HUES64 (cell line): Measurements from ENCODE around the gene SLC25A26.

ENCODE experiments used
- H3K27ac ChIP-seq: 2 replicates; pipeline ENCODE4 v1.7.0; 2013; ENCODE audit warnings: low read depth, low read length, inconsistent platforms
- H3K27me3 ChIP-seq: 2 replicates; pipeline ENCODE4 v1.6.1; 2013; ENCODE audit warnings: mild to moderate bottlenecking, low read length; ENCODE audit not compliant: insufficient read depth
- H3K36me3 ChIP-seq: 2 replicates; pipeline ENCODE4 v1.6.1; 2013; ENCODE audit warnings: mild to moderate bottlenecking, low read length; ENCODE audit not compliant: insufficient read depth
- H3K4me1 ChIP-seq: 2 replicates; pipeline ENCODE4 v1.6.1; 2013; ENCODE audit warnings: mild to moderate bottlenecking, low read length, moderate library complexity; ENCODE audit not compliant: insufficient read depth
- H3K4me3 ChIP-seq: 2 replicates; pipeline ENCODE4 v1.5.1; 2013; ENCODE audit warnings: mild to moderate bottlenecking, low read length, moderate library complexity
- H3K9ac ChIP-seq: 2 replicates; pipeline ENCODE4 v1.6.1; 2013; ENCODE audit warnings: mild to moderate bottlenecking, low read depth, low read length
- H3K9me3 ChIP-seq: 2 replicates; pipeline ENCODE4 v1.6.1; 2013; ENCODE audit warnings: low read depth, low read length; ENCODE audit not compliant: insufficient read depth
- WGBS: fragments of 150-250, 120-280 bp; methylation state at CpG from one replicate; pipeline ENCODE4 v1.1.7; 2013; ENCODE audit warnings: missing lambda C conversion rate; 5-methylcytosine and 5-hydroxymethylcytosine counted together

SLC25A26 gene

DNA sequence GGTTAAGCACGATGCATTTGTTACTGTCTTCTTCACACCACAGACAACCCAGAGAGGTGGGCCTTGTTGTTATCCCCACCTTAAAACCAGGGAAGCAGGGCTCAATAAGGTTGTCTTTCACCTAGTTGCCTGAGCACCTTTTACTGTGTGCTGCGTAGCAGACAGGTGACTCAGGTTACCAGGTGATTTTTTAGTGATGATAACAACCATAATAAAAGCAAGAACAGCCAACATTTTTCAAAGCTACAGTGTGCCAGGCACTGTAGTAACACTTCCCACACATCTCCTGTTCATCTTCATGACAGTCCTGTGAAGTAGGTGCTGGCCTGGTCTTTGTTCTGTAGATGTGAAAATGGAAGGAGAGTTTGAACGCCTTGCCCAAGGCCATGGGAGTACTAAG lies 132.2 kb downstream of the SLC25A26 start:
- H3K9ac ChIP-seq = no peak overlapping the region
- no peaks in the 10 kb centered on the region for H3K27me3 ChIP-seq
- H3K27ac ChIP-seq = no peak overlapping the region
- WGBS = 90% methylated on average over 3 of the region's 3 CpGs
- no peaks in the 10 kb centered on the region for H3K36me3 ChIP-seq
- 0 out of 2 replicates have a peak, but pooled peaks cover 5% of the 10 kb centered on the region for H3K4me1 ChIP-seq
- H3K4me3 ChIP-seq = no peak overlapping the region
- H3K9me3 ChIP-seq = no peaks in the 10 kb centered on the region

DNA sequence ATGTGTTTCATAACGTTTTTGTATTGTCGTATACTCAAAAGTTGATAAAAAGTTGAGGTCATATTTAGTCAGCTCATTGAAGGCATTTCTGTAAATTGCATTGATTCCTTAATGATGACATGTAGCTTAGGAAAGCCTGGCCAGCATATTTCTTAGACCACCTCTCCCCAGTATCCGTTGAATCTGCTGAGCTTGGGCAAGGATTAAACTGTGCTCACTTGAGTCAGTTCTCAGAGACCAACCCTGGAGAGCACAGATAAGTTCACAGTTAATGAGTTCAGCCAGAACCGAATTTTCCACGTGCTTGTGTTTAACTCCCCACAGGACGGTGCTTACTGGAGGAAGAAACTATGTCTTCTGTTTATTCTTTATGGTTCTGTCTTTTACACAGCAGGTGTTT lies 132.7 kb downstream of the SLC25A26 start:
- Histone ChIP-seq H3K4me3 (no peak overlapping the region), H3K27me3 (no peaks in the 10 kb centered on the region), H3K36me3 (no peaks in the 10 kb centered on the region), H3K9ac (no peak overlapping the region), H3K27ac (no peak overlapping the region), H3K9me3 (no peaks in the 10 kb centered on the region), H3K4me1 (0 out of 2 replicates have a peak, but pooled peaks cover 5% of the 10 kb centered on the region)
- WGBS = 83% methylated on average over 6 of the region's 6 CpGs

DNA sequence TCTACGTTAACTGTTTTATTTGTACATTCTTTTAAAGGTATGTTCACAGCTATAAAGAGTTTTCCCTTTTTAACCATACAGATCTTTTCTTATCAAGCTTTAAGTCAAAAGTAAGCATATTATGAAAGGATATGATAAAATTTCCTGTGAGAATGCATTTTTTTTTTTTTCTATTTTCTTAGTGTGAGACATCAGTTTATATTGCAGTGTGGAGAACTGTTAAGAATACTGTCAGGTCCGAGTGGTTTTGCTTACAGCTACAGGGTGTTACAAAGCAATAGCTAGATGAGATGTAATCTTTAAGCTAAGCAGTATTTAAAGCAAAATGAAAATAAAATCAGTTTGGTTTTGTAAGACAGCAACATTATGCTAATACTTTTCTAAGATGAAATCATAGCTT lies 133.2 kb downstream of the SLC25A26 start:
- Histone ChIP-seq H3K4me3 (no peak overlapping the region), H3K9me3 (no peaks in the 10 kb centered on the region), H3K36me3 (no peaks in the 10 kb centered on the region), H3K27me3 (no peaks in the 10 kb centered on the region), H3K27ac (no peak overlapping the region), H3K4me1 (0 out of 2 replicates have a peak, but pooled peaks cover 5% of the 10 kb centered on the region), H3K9ac (no peak overlapping the region)
- 83% methylated on average over 1 of the region's 2 CpGs for WGBS

DNA sequence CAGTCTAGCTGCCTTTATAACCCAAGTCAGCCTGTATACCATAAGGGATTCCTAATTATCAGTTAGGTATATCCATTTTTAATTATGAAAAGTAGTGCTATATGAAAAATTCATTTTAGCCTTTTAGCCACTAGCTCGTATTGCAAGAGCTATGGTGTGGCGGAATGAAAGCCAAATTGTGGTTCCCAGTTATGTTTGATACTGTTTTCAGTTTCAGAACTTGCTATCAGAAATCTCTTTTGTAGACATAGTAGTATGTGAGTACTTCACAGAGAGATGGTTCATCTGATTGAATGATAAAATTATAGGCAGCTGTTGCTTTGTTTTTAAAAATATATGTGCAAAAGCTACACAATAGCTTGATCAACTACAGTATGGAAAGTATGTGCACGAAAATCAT lies 134.6 kb downstream of the SLC25A26 start:
- H3K27ac ChIP-seq = no peak overlapping the region
- no peak overlapping the region for H3K9ac ChIP-seq
- no peaks in the 10 kb centered on the region for H3K27me3 ChIP-seq
- 96% methylated on average over 3 of the region's 3 CpGs for WGBS
- H3K4me3 ChIP-seq = no peak overlapping the region
- no peaks in the 10 kb centered on the region for H3K36me3 ChIP-seq
- 0 out of 2 replicates have a peak, but pooled peaks cover 5% of the 10 kb centered on the region for H3K4me1 ChIP-seq
- no peaks in the 10 kb centered on the region for H3K9me3 ChIP-seq

DNA sequence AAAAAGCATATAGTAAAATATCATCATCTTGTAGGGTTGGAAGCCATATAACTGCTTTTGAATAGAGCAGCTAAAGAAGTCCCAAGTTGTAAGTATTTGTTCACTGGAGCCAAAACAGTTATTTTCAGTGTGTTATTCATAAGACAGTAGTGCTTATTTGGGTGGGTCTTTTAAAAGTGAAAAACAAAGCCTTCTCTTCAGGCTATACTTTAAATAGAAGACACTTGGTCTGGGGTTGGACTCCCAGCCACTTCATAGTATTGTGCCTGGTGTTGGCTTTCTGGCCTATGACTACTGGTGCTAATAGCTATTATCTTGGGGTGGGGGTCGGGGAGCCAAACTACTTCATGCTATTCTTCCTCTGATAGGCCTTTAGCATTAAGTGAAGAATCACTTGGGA lies 135.2 kb downstream of the SLC25A26 start:
- H3K9ac ChIP-seq = no peak overlapping the region
- no peaks in the 10 kb centered on the region for H3K36me3 ChIP-seq
- H3K27me3 ChIP-seq = no peaks in the 10 kb centered on the region
- 0 out of 2 replicates have a peak, but pooled peaks cover 5% of the 10 kb centered on the region for H3K4me1 ChIP-seq
- no peak overlapping the region for H3K4me3 ChIP-seq
- no peaks in the 10 kb centered on the region for H3K9me3 ChIP-seq
- WGBS = 75% methylated on average over 1 of the region's 1 CpG
- no peak overlapping the region for H3K27ac ChIP-seq

DNA sequence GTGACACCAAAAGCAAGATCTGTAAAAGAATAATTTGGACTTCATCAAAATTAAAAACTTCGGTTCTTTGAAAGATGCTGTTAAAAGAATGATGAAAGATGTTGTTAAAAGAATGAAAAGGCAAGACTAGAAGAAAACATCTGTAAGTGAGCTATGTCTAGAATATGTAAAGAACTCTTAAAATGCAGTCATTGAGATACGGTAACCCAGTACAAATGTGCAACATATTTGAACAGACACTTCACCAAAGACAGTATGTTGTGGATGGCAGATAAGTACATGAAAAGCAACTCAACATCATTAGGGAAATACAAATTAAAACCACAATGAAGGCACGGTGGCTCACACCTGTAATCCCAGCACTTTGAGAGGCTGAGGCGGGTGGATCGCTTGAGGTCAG lies 140.6 kb downstream of the SLC25A26 start:
- 96% methylated on average over 5 of the region's 5 CpGs for WGBS
- H3K36me3 ChIP-seq = no peaks in the 10 kb centered on the region
- no peak overlapping the region for H3K27ac ChIP-seq
- H3K9me3 ChIP-seq = no peaks in the 10 kb centered on the region
- H3K9ac ChIP-seq = no peak overlapping the region
- H3K4me3 ChIP-seq = no peak overlapping the region
- H3K4me1 ChIP-seq = peaks cover 14% of the 10 kb centered on the region
- H3K27me3 ChIP-seq = no peaks in the 10 kb centered on the region

DNA sequence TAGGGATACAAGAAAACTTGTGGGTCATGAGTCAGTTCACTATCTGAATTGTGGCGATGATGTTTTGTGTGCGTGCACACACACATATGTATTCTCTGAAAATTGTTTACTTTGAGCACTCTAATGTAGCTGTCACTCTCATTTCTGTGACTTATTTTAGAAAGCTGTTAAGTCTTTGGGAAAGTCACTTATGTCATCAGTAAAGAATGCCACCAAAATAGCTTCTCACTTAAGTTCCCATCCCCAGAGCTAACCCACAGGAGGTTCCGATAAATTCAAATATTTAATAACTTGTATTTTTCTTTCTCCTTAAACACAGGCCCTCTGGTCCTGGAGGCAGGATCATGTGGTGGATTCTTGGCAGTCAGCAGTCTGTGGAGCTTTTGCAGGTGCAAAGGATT lies 141.7 kb downstream of the SLC25A26 start:
- 96% methylated on average over 3 of the region's 3 CpGs for WGBS
- Histone ChIP-seq H3K27ac (no peak overlapping the region), H3K27me3 (no peaks in the 10 kb centered on the region), H3K36me3 (no peaks in the 10 kb centered on the region), H3K4me3 (no peak overlapping the region), H3K9ac (no peak overlapping the region), H3K4me1 (peaks cover 22% of the 10 kb centered on the region), H3K9me3 (no peaks in the 10 kb centered on the region)

DNA sequence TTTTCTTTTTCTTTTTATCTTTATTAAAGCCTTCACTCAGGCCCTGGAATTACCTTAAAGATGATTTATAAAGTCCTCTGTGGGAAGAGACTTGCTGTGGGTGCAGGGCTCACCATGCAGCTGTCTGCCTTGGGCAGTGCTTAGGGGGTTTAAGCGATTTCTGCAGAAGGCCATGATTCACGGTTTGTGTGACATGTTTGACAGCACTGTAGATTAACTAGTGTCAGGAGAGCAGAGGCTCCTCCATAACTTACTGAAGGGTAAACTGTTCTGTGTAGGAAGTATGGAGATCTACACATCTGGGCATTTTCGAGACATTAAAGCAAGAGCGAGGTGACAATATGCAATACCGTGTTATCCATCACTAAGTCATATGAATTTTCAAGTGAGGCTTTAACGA lies 142.3 kb downstream of the SLC25A26 start:
- no peak overlapping the region for H3K9ac ChIP-seq
- no peak overlapping the region for H3K27ac ChIP-seq
- H3K4me3 ChIP-seq = no peak overlapping the region
- WGBS = 93% methylated on average over 6 of the region's 6 CpGs
- no peaks in the 10 kb centered on the region for H3K36me3 ChIP-seq
- H3K9me3 ChIP-seq = no peaks in the 10 kb centered on the region
- peaks cover 22% of the 10 kb centered on the region for H3K4me1 ChIP-seq
- no peaks in the 10 kb centered on the region for H3K27me3 ChIP-seq

DNA sequence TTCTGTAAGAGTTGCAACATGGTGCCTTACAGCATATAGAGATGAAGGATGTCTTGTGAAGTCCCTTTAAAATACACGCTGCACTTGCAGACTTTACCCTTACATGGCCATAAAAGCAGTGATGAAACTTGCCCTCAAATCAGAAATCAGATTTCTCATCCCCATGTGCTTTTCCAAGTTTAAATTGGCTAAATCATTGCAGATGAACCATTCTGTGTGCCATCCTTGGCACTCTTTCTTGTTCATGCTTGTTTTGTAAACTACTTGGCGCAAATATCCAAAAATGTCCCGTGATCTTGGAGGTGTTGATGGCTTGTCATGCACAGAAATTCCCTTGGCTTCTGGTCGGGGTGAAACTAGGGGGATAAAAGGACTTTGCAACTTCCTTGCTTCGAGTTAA lies 144.3 kb downstream of the SLC25A26 start:
- H3K4me1 ChIP-seq = peaks cover 22% of the 10 kb centered on the region
- no peak overlapping the region for H3K9ac ChIP-seq
- no peaks in the 10 kb centered on the region for H3K9me3 ChIP-seq
- no peaks in the 10 kb centered on the region; the same call in 1 of the 2 replicates for H3K36me3 ChIP-seq
- no peaks in the 10 kb centered on the region for H3K27me3 ChIP-seq
- WGBS = 96% methylated on average over 4 of the region's 5 CpGs
- no peak overlapping the region for H3K27ac ChIP-seq
- H3K4me3 ChIP-seq = no peak overlapping the region

DNA sequence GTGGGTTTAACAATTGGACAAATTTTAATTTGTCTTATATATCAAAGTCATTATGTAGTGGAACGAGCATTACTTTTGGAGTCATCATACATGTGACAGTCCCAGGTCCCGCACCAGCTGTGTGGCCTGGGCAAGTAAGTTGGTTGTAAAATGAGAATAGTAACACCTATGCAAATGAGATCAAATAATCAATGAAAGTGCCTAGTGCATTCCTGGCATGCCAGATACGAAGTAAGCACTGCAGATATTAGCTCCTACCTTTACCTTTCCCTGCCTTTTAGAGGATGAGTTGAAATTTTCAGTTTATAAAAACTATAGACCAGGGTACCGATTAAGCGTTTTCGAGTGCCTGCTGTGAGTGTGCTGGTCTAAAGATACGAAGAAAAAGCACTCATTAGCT lies 145.9 kb downstream of the SLC25A26 start:
- Histone ChIP-seq H3K9ac (no peak overlapping the region), H3K27me3 (no peaks in the 10 kb centered on the region), H3K4me1 (peaks cover 22% of the 10 kb centered on the region), H3K4me3 (no peak overlapping the region), H3K9me3 (no peaks in the 10 kb centered on the region), H3K27ac (no peak overlapping the region), H3K36me3 (no peaks in the 10 kb centered on the region; the same call in 1 of the 2 replicates)
- whole genome bisulfite sequencing = 92% methylated on average over 7 of the region's 7 CpGs

DNA sequence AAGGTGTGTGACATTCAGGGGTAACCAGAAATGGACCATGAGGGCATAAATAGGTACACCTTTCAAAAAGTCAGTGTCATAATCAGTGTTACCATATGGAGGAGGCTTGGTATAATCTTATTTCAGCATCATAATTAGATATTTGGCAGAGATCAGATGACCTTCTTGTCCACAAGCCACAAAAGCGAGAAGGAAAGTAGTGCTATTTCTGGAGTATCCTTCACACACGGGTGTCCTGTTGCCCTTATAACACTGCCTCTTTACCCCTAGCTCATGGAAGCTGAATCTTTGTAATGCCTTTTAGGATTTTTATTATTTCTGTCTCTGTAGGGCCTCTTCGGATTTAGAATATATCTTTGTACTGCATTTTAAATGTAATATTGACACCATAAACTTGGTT lies 147.2 kb downstream of the SLC25A26 start:
- no peak overlapping the region for H3K4me3 ChIP-seq
- 93% methylated on average over 2 of the region's 3 CpGs for WGBS
- H3K27ac ChIP-seq = no peak overlapping the region
- H3K27me3 ChIP-seq = no peaks in the 10 kb centered on the region
- no peak overlapping the region for H3K9ac ChIP-seq
- no peaks in the 10 kb centered on the region; the same call in 1 of the 2 replicates for H3K36me3 ChIP-seq
- H3K9me3 ChIP-seq = no peaks in the 10 kb centered on the region
- peaks cover 22% of the 10 kb centered on the region for H3K4me1 ChIP-seq

DNA sequence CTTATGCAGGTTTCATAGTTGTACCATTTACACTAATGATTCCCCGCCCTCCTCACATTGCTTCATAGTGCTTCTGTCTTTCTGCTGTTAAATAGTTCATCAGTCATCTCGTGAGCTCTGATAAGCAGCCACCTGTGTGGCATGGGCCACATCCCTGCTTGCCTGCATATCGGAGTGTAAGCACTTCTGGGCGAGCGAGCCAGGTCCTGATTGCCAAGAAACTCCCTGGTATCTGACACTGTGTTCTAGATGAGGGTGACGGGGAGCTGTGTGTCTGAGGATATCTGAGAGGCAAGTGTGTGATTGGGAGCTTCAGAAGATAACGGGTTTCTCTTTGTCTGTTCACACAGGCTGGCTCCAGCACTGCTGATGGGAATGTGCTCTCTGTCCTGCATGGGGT lies 149.4 kb downstream of the SLC25A26 start:
- Histone ChIP-seq H3K9ac (no peak overlapping the region), H3K4me3 (no peak overlapping the region), H3K27ac (no peak overlapping the region), H3K27me3 (no peaks in the 10 kb centered on the region), H3K36me3 (peaks cover 3% of the 10 kb centered on the region), H3K9me3 (no peaks in the 10 kb centered on the region), H3K4me1 (peaks cover 18% of the 10 kb centered on the region)
- WGBS = 92% methylated on average over 7 of the region's 7 CpGs
